ENCODE measurements around the gene TCFL5.

TCFL5 gene

DNA sequence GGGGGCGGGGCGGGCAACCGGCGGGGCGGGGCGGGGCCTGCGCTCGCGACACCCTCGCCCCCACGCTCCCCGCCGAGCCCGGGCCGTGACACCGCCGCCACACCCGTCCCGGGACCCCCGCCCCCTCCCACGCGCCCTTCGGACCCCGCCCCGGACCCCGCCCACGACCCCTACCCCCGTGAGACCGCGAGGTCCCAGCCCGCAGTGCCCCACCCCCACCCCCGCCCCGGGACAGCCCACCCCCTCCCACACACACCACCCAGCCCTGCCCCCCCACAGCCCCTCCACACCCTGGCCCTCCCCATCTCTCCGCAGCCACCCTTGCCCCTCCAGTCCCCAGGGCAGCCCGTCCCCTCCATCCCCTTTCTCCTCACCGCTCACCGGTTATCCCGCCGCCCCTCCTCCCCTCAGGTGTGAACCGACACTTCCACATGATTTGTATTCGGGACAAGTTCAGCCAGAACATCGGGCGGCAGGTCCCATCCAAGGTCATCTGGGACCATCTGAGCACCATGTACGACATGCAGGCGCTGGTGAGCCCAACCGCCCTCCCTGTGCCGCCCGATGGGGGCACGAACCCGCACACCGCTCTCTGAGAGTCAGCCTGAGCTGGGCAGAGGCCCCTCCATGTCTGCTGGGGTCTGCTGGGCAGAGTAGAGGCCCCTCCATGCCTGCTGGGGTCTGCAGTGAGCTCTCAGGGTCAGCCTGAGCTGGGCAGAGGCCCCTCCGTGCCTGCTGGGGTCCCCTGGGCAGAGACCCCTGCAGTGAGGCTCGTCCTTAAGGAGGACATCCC is 64.7 kb downstream of the TCFL5 start:
- Histone ChIP-seq H3K27ac (ENCODE audit: low read length) (peak overlapping the region; percentile 83), H3K4me2 (ENCODE audit: insufficient read depth, low read length) (peak overlapping the region; percentile 100), H3K9me3 (ENCODE audit: insufficient read depth, low read length, severe bottlenecking) (no peaks in the 10 kb centered on the region), H3K4me1 (ENCODE audit: insufficient read depth, low read length) (peaks cover 40% of the 10 kb centered on the region), H3K4me3 (ENCODE audit: low read depth in 1 of 2, low read length in 2 of 2) (peak overlapping the region; percentile 28 to 84; a peak in 3 of 4 replicates), H4K20me1 (ENCODE audit: insufficient read depth, low read length) (peaks cover 30% of the 10 kb centered on the region), H3K27me3 (ENCODE audit: insufficient read depth, low read length, poor library complexity) (no peaks in the 10 kb centered on the region), H2AFZ (ENCODE audit: low read depth, low read length) (peak overlapping the region; percentile 69; the same call in 1 of the 2 replicates), H3K36me3 (ENCODE audit: insufficient read depth, low read length) (peaks cover 47% of the 10 kb centered on the region), H3K79me2 (ENCODE audit: insufficient read depth, low read length) (peaks cover 26% of the 10 kb centered on the region), H3K9ac (ENCODE audit: low read depth, low read length) (peak overlapping the region; percentile 87)
- TF ChIP-seq, protein P1, sequence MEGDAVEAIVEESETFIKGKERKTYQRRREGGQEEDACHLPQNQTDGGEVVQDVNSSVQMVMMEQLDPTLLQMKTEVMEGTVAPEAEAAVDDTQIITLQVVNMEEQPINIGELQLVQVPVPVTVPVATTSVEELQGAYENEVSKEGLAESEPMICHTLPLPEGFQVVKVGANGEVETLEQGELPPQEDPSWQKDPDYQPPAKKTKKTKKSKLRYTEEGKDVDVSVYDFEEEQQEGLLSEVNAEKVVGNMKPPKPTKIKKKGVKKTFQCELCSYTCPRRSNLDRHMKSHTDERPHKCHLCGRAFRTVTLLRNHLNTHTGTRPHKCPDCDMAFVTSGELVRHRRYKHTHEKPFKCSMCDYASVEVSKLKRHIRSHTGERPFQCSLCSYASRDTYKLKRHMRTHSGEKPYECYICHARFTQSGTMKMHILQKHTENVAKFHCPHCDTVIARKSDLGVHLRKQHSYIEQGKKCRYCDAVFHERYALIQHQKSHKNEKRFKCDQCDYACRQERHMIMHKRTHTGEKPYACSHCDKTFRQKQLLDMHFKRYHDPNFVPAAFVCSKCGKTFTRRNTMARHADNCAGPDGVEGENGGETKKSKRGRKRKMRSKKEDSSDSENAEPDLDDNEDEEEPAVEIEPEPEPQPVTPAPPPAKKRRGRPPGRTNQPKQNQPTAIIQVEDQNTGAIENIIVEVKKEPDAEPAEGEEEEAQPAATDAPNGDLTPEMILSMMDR (IDR thresholded peaks at IDR 0.05; ENCODE audit: borderline replicate concordance, extremely low read depth, low read length, poor library complexity, severe bottlenecking), result no peak
- no peak for TF ChIP-seq EZH2 (IDR thresholded peaks at IDR 0.05; ENCODE audit: borderline replicate concordance, low read depth, low read length, severe bottlenecking)
- no peak for ATAC-seq (ENCODE audit: insufficient read depth, low read depth)
- no peak for DNase-seq

DNA sequence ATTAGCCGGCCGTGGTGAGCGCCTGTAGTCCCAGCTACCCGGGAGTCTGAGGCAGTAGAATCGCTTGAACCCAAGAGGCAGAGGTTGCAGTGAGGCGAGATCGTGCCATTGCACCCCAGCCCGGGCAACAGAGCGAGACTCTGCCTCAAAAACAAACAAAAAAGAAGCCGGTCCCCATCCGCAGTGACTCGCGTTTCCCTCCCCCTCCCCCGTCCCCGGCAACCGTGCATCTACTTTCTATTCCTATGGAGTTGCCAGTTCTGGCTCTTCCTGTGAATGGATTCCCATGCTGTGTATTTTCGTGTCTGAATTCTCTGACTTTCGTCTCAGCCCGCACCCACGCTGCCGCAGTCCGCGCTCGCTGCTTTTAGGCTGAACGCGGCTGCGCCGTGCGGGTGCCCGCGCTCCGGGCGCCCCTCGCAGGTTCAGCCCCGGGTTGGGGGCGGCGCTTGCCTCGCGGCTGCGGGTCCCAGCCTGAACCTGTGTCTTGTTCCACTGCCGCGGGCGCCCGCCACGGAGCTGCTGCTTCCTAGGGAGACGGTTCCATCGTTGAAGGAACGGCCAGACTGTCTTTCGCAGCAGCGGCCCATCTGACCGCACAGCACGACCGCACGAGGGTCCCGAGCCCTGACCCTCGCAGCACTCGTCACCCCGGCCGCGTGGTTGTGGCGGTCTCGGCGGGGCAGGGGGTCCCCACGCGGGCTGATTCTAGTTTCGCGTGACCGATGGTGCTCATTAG is 66.4 kb downstream of the TCFL5 start:
- no peaks in the 10 kb centered on the region for H3K27me3 ChIP-seq (ENCODE audit: insufficient read depth, low read length, poor library complexity)
- H2AFZ ChIP-seq (ENCODE audit: low read depth, low read length), result peak overlapping the region; percentile 97
- H3K79me2 ChIP-seq (ENCODE audit: insufficient read depth, low read length), result peaks cover 26% of the 10 kb centered on the region
- peaks cover 30% of the 10 kb centered on the region for H4K20me1 ChIP-seq (ENCODE audit: insufficient read depth, low read length)
- DNase-seq (peak; percentile 90), ATAC-seq (ENCODE audit: insufficient read depth, low read depth) (peak; percentile 59)
- peak overlapping the region; percentile 96 for H3K27ac ChIP-seq (ENCODE audit: low read length)
- peaks cover 46% of the 10 kb centered on the region for H3K4me1 ChIP-seq (ENCODE audit: insufficient read depth, low read length)
- H3K9ac ChIP-seq (ENCODE audit: low read depth, low read length), result peak overlapping the region; percentile 87
- H3K4me3 ChIP-seq (ENCODE audit: low read depth in 1 of 2, low read length in 2 of 2), result peak overlapping the region; percentile 12 to 84
- no peaks in the 10 kb centered on the region for H3K9me3 ChIP-seq (ENCODE audit: insufficient read depth, low read length, severe bottlenecking)
- TF ChIP-seq, protein P1 (IDR thresholded peaks at IDR 0.05; ENCODE audit: borderline replicate concordance, extremely low read depth, low read length, poor library complexity, severe bottlenecking), result no peak
- TF ChIP-seq EZH2 (IDR thresholded peaks at IDR 0.05; ENCODE audit: borderline replicate concordance, low read depth, low read length, severe bottlenecking), result no peak
- H3K4me2 ChIP-seq (ENCODE audit: insufficient read depth, low read length), result peak overlapping the region; percentile 100
- H3K36me3 ChIP-seq (ENCODE audit: insufficient read depth, low read length), result peaks cover 33% of the 10 kb centered on the region

DNA sequence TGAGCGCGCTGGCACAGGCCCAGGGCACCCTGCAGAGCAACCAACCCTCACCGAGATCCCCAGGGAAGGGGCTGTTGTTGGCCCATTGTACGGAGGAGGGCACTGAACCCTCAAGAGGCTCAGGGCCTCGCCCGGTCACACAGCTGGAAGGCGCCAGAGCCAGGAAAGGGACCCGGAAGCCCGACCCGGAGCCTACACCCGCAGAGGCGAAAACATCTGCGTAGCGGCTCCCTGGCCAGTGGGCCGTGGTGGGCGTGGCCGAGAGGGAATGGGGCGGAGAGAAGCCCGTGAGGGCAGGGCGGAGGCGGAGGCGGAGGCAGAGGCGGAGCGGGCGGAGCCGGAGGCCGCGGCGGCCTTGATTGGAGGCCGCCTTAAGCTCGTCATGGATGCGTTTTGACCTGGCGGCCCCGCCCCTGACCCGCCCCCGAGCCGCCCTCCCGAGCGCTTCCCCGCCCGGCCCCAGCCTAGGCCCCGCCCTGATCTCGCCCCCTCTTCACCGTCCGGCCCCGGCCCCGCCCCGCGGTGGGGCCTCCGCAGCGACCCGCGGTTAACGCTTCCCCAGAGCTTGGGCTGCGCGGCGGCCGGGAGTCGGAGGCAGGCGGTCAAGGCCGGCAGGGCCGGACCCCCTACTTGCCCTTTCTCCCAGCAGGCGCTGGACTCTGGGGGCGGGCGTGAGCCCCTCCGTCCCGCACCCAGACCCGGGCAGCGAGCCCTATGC is 67.5 kb downstream of the TCFL5 start:
- Histone ChIP-seq H3K4me1 (ENCODE audit: insufficient read depth, low read length) (peaks cover 46% of the 10 kb centered on the region), H3K79me2 (ENCODE audit: insufficient read depth, low read length) (peaks cover 26% of the 10 kb centered on the region), H2AFZ (ENCODE audit: low read depth, low read length) (peak overlapping the region; percentile 97), H3K9ac (ENCODE audit: low read depth, low read length) (peak overlapping the region; percentile 87), H3K9me3 (ENCODE audit: insufficient read depth, low read length, severe bottlenecking) (no peaks in the 10 kb centered on the region), H3K4me2 (ENCODE audit: insufficient read depth, low read length) (peak overlapping the region; percentile 100), H3K4me3 (ENCODE audit: low read depth in 1 of 2, low read length in 2 of 2) (peak overlapping the region; percentile 12 to 84), H4K20me1 (ENCODE audit: insufficient read depth, low read length) (peaks cover 23% of the 10 kb centered on the region), H3K27me3 (ENCODE audit: insufficient read depth, low read length, poor library complexity) (no peaks in the 10 kb centered on the region), H3K36me3 (ENCODE audit: insufficient read depth, low read length) (peaks cover 23% of the 10 kb centered on the region), H3K27ac (ENCODE audit: low read length) (peak overlapping the region; percentile 96)
- TF ChIP-seq, protein P1 (IDR thresholded peaks at IDR 0.05; ENCODE audit: borderline replicate concordance, extremely low read depth, low read length, poor library complexity, severe bottlenecking), result no peak
- TF ChIP-seq EZH2 (IDR thresholded peaks at IDR 0.05; ENCODE audit: borderline replicate concordance, low read depth, low read length, severe bottlenecking), result no peak
- DNase-seq, result peak; percentile 96
- peak; percentile 77 for ATAC-seq (ENCODE audit: insufficient read depth, low read depth)

Data from DND-41 (cell line).